GM12878 (cell line): ENCODE data around the gene SNPH. TPM values are rescaled to one million over a fixed set of nuclear protein-coding genes. Genes with fewer than 3 reads are reported as not detected.

Experiments
- ATAC-seq: fragments of 200-7000 bp; cut with Tn5 transposase; 3 replicates; pipeline ENCODE4 v1.9.1; 2020; ENCODE audit warnings: mild to moderate bottlenecking, moderate library complexity
- BruUV-seq: library from RNA; stranded (reverse); fragments of 400-500 nt; replicated peaks from 2 replicates; lab custom pipeline; 2021; lab: Mats Ljungman, UMichigan
- CTCF ChIA-PET: fragments of 300-600 bp; sonication (Branson Sonifier 250); formaldehyde crosslinking; extraction: SDS; loops from one replicate; lab custom pipeline; 2021; ENCODE audit warnings: inconsistent platforms; lab: Yijun Ruan, JAX
- POLR2A ChIA-PET: fragments of 350-600 bp; formaldehyde crosslinking; extraction: SDS; loops from one replicate; lab custom pipeline; 2021; ENCODE audit warnings: inconsistent platforms; lab: Charles Lee
- RAD21 ChIA-PET: fragments of 300-600 bp; sonication (Branson Sonifier 250); formaldehyde crosslinking; loops from one replicate; lab custom pipeline; 2023; ENCODE audit warnings: antibody characterized with exemption; ENCODE audit not compliant: unreplicated experiment; lab: Charles Lee
- SMC1A ChIA-PET: fragments of 300-600 bp; sonication (Branson Sonifier 250); formaldehyde crosslinking; loops from one replicate; lab custom pipeline; 2023; ENCODE audit not compliant: unreplicated experiment, uncharacterized antibody; lab: Charles Lee
- DNase-seq: peaks from one replicate; pipeline ENCODE4 v3.0.0-alpha.2; 2011; ENCODE audit warnings: low read depth, low spot score
- FAIRE-seq: peaks from 3 replicates; lab custom pipeline; 2011; peaks lifted over from hg19 to GRCh38; lab: Jason Lieb, UNC
- H2AFZ ChIP-seq: 2 replicates; pipeline ENCODE4 v1.6.0; 2011; ENCODE audit warnings: low read depth, low read length, control low read depth; ENCODE audit not compliant: control insufficient read depth
- H3K27ac ChIP-seq: 2 replicates; pipeline ENCODE4 v1.5.1; 2011; ENCODE audit warnings: control low read depth; ENCODE audit not compliant: control insufficient read depth, insufficient read depth
- H3K27me3 ChIP-seq, 2 experiments: replicated peaks in 1 of 2; 2 replicates each; pipeline versions ENCODE4 v1.6.0 to v1.6.1; 2011; ENCODE audit warnings: low read length in 1 of 2; ENCODE audit not compliant: control insufficient read depth in 2 of 2, insufficient read depth in 2 of 2
- H3K36me3 ChIP-seq, 2 experiments: 2 replicates each; pipeline ENCODE4 v1.5.1; 2011; ENCODE audit warnings: low read length in 1 of 2; ENCODE audit not compliant: control insufficient read depth in 2 of 2, insufficient read depth in 2 of 2
- H3K4me1 ChIP-seq: 2 replicates; pipeline ENCODE4 v1.6.1; 2011; ENCODE audit warnings: mild to moderate bottlenecking, low read length, moderate library complexity, mixed read lengths; ENCODE audit not compliant: control insufficient read depth, insufficient read depth
- H3K4me2 ChIP-seq: 2 replicates; pipeline ENCODE4 v1.6.0; 2011; ENCODE audit warnings: control low read depth; ENCODE audit not compliant: control insufficient read depth, insufficient read depth
- H3K4me3 ChIP-seq: fragments of 200-600 bp; sonication (generic); 2 replicates; pipeline ENCODE4 v1.5.1; 2016
- H3K79me2 ChIP-seq: 2 replicates; pipeline ENCODE4 v1.6.0; 2011; ENCODE audit warnings: low read length; ENCODE audit not compliant: control insufficient read depth, insufficient read depth
- H3K9ac ChIP-seq: 2 replicates; pipeline ENCODE4 v1.8.0; 2011; ENCODE audit warnings: low read length, control low read depth, mixed read lengths; ENCODE audit not compliant: control insufficient read depth, insufficient read depth
- H3K9me3 ChIP-seq: replicated peaks from 3 replicates; pipeline ENCODE4 v1.5.1; 2011; ENCODE audit warnings: mild to moderate bottlenecking, low read length; ENCODE audit not compliant: control insufficient read depth, insufficient read depth
- H4K20me1 ChIP-seq: 2 replicates; pipeline ENCODE4 v1.6.0; 2011; ENCODE audit not compliant: control insufficient read depth, insufficient read depth
- ATF3 ChIP-seq: IDR thresholded peaks from 2 replicates; pipeline ENCODE4 v1.6.1; 2011; ENCODE audit warnings: low read depth, mild to moderate bottlenecking, low read length, moderate library complexity, borderline replicate concordance; ENCODE audit errors: extremely low read depth
- BACH1 ChIP-seq: fragments of 450-650 bp; IDR thresholded peaks from 2 replicates; pipeline ENCODE4 v1.6.1; 2017; ENCODE audit warnings: mild to moderate bottlenecking, borderline replicate concordance
- BHLHE40 ChIP-seq, 2 experiments: fragments of 450-650 bp in 1 of 2; IDR thresholded peaks; 2 replicates each; pipeline ENCODE4 v1.6.1; 2011 to 2017; ENCODE audit warnings: low read depth in 2 of 2, borderline replicate concordance in 1 of 2, improper control_type of control experiment in 1 of 2, low read length in 1 of 2, mild to moderate bottlenecking in 1 of 2
- HDAC6 ChIP-seq: fragments of 200-600 bp; sonication (generic); IDR thresholded peaks from one replicate; pipeline ENCODE4 v1.8.0; 2017; ENCODE audit warnings: antibody characterized with exemption; ENCODE audit not compliant: unreplicated experiment
- MLLT1 ChIP-seq: fragments of 450-650 bp; IDR thresholded peaks from 2 replicates; pipeline ENCODE4 v1.6.1; 2016; ENCODE audit warnings: mild to moderate bottlenecking
- NR2C2 ChIP-seq: IDR thresholded peaks from 2 replicates; pipeline ENCODE4 v1.6.1; 2011; ENCODE audit warnings: borderline replicate concordance, low read depth; ENCODE audit not compliant: control insufficient read depth, insufficient read length
- SPI1 ChIP-seq: IDR thresholded peaks from 2 replicates; pipeline ENCODE4 v1.6.1; 2011; ENCODE audit warnings: low read depth, mild to moderate bottlenecking, low read length, moderate library complexity, borderline replicate concordance; ENCODE audit not compliant: insufficient read depth
- WGBS: methylation state at CpG from one replicate; pipeline ENCODE4 v1.1.6; 2016; ENCODE audit warnings: low lambda C conversion rate; ENCODE audit not compliant: insufficient replicate concordance, insufficient coverage; ENCODE audit errors: missing lambda C conversion rate; 5-methylcytosine and 5-hydroxymethylcytosine counted together
- in situ Hi-C: fragments of 300-500 bp; cut with MboI; formaldehyde crosslinking; loops from 9 replicates; pipeline ENCODE4 v1.14.3; 2018; ENCODE audit warnings: mixed read lengths
- intact Hi-C: fragments of 100-400 bp; cut with micrococcal nuclease; formaldehyde crosslinking; loops from one replicate; pipeline ENCODE4 v1.14.2; 2022; ENCODE audit not compliant: unreplicated experiment
- polyA plus RNA-seq, 11 experiments: library from polyadenylated mRNA; depleted of rRNA in 4 of 11; unstranded in 6 of 11; stranded (reverse) in 5 of 11; fragments of >200 nt; fragmentation: Nextera tagmentation in 4 of 11; fragmentation: Illumina TruSeq in 1 of 11; extraction: Ambion mirVana in 4 of 11; extraction: Trizol in 1 of 11; gene quantifications; 1 replicate in 1 of 11; 2 replicates in 10 of 11; pipeline versions ENCODE4 v1.2.1 to v1.2.3, GENCODE V29; 2011 to 2016; ENCODE audit warnings: inconsistent platforms in 2 of 11, missing spikeins in 2 of 11, low read depth in 1 of 11
- total RNA-seq, 4 experiments: library from RNA; depleted of rRNA in 3 of 4; stranded (reverse); fragments of >200 nt in 3 of 4; fragmentation: Illumina TruSeq in 1 of 4; extraction: Trizol in 1 of 4; gene quantifications; 2 replicates each; pipeline versions ENCODE4 v1.2.1 to v1.2.3, GENCODE V29; 2013 to 2021

Gene SNPH
- total and polyA plus RNA-seq, 10 of the 15 experiments (the other 5 are each of a cell fraction or from before 2014, with no cell fraction given) = 0.02 to 0.45 (median 0.34) TPM; not detected in 2

GRCh38 chr20:1269850-1270249 lies 3.8 kb downstream of the SNPH start:
- intact Hi-C loops = no loop called here
- BruUV-seq = no TSS peak
- H3K36me3 ChIP-seq = no peaks in the 10 kb centered on the region
- 33% methylated on average over 3 of the region's 3 CpGs for WGBS
- H3K4me1 ChIP-seq = no peaks in the 10 kb centered on the region
- TF ChIP-seq BACH1 (no peak), NR2C2 (no peak), ATF3 (no peak), BHLHE40 (IDR thresholded peaks at IDR 0.05; ENCODE audit: borderline replicate concordance in 1 of 2, low read depth in 2 of 2, low read length in 1 of 2) (no peak), MLLT1 (no peak), SPI1 (no peak), HDAC6 (no peak)
- ChIA-PET SMC1A (no interaction called here), RAD21 (no interaction called here), POLR2A (no interaction called here), CTCF (interaction anchor here (0.8 kb wide), 1 partner anchor 12 kb away, joined by 3 read pairs; no protein-coding TSS in a partner anchor)
- DNase-seq (no peak), FAIRE-seq (no peak), ATAC-seq (no peak)
- no peaks in the 10 kb centered on the region for H3K9me3 ChIP-seq
- no peak overlapping the region for H3K4me3 ChIP-seq
- in situ Hi-C loops = no loop called here
- no peak overlapping the region for H3K9ac ChIP-seq
- H3K79me2 ChIP-seq = no peaks in the 10 kb centered on the region
- no peaks in the 10 kb centered on the region for H4K20me1 ChIP-seq
- peaks cover 3 to 8% of the 10 kb centered on the region in 2 experiments for H3K27me3 ChIP-seq
- H3K4me2 ChIP-seq = no peak overlapping the region
- H3K27ac ChIP-seq = no peak overlapping the region
- no peak overlapping the region for H2AFZ ChIP-seq
